GM23338 (cell line): ENCODE data around the gene MYLK2. TPM values are rescaled to one million over a fixed set of nuclear protein-coding genes. Genes with fewer than 3 reads are reported as not detected.

Experiments used
- CREB1 ChIP-seq: fragments of 250-450 bp; sonication (Bioruptor Pico); IDR thresholded peaks from 2 replicates; pipeline ENCODE4 v1.5.0; 2020; ENCODE audit warnings: low read depth, mild to moderate bottlenecking, moderate library complexity
- EZH2phosphoT487 ChIP-seq: fragments of 200-600 bp; sonication (generic); IDR thresholded peaks from one replicate; pipeline ENCODE4 v1.8.1; 2018; ENCODE audit warnings: antibody characterized with exemption; ENCODE audit not compliant: unreplicated experiment
- STAT1 ChIP-seq: IDR thresholded peaks from one replicate; pipeline ENCODE4 v1.6.1; 2016; ENCODE audit warnings: antibody characterized with exemption; ENCODE audit not compliant: unreplicated experiment
- ZNF114 ChIP-seq: fragments of 250-450 bp; sonication (Bioruptor Pico); IDR thresholded peaks from 2 replicates; pipeline ENCODE4 v1.5.0; 2020; ENCODE audit warnings: mild to moderate bottlenecking, moderate library complexity
- ZNF331 ChIP-seq: fragments of 250-450 bp; sonication (Bioruptor Pico); IDR thresholded peaks from 2 replicates; pipeline ENCODE4 v1.5.0; 2020; ENCODE audit warnings: low read depth, mild to moderate bottlenecking, moderate library complexity
- polyA plus RNA-seq: library from polyadenylated mRNA; unstranded; fragments of >200 nt; fragmentation: Nextera tagmentation; extraction: Ambion mirVana; gene quantifications from 2 replicates; pipeline ENCODE4 v1.2.1, GENCODE V29; 2016
- total RNA-seq: library from RNA; depleted of rRNA; stranded (reverse); fragments of >200 nt; shearing (Covaris generic); gene quantifications from 2 replicates; pipeline ENCODE4 v1.2.3, GENCODE V29; 2014
- TF ChIP-seq, protein P1 (sequence below): fragments of 250-450 bp; sonication (Bioruptor Pico); IDR thresholded peaks from 2 replicates; pipeline ENCODE4 v1.5.0; 2020; ENCODE audit warnings: mild to moderate bottlenecking, moderate library complexity
- TF ChIP-seq, protein P2 (sequence below): IDR thresholded peaks from one replicate; pipeline ENCODE4 v1.6.1; 2018; ENCODE audit warnings: antibody characterized with exemption; ENCODE audit not compliant: unreplicated experiment

MYLK2 gene
- total and polyA plus RNA-seq, 2 experiments from 2014 or later: 0.21 to 0.28 TPM

DNA sequence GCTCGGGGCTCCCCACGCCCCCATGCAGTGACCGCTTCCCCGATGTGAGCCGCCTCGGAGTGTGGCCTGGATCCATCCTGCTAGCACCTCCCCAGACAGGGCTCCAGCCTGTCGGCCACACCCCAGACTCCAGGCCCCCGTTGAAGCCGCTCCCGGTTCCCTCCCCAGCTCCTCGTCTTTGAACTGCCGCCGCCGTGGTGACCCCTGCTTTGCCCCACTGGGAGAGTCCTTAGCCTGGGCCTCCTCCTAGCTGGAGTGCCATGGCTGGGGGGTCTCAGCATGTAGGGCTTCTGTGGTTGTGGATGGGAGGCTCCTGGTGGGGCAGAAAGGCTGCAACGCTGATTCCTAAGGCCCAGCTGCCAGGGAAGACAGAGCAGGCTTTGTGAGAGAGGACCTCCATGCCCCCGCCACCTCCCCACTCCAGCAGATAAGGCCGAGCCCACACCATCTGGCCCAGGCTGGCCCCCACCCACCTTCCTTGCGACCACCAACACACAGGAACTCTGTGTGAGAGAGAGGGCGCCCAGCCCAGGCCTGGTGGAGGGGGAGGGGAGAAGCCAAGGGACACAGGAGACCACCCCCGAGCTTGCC is 14.9 kb downstream of the MYLK2 start (continued):
- TF ChIP-seq, protein P1, sequence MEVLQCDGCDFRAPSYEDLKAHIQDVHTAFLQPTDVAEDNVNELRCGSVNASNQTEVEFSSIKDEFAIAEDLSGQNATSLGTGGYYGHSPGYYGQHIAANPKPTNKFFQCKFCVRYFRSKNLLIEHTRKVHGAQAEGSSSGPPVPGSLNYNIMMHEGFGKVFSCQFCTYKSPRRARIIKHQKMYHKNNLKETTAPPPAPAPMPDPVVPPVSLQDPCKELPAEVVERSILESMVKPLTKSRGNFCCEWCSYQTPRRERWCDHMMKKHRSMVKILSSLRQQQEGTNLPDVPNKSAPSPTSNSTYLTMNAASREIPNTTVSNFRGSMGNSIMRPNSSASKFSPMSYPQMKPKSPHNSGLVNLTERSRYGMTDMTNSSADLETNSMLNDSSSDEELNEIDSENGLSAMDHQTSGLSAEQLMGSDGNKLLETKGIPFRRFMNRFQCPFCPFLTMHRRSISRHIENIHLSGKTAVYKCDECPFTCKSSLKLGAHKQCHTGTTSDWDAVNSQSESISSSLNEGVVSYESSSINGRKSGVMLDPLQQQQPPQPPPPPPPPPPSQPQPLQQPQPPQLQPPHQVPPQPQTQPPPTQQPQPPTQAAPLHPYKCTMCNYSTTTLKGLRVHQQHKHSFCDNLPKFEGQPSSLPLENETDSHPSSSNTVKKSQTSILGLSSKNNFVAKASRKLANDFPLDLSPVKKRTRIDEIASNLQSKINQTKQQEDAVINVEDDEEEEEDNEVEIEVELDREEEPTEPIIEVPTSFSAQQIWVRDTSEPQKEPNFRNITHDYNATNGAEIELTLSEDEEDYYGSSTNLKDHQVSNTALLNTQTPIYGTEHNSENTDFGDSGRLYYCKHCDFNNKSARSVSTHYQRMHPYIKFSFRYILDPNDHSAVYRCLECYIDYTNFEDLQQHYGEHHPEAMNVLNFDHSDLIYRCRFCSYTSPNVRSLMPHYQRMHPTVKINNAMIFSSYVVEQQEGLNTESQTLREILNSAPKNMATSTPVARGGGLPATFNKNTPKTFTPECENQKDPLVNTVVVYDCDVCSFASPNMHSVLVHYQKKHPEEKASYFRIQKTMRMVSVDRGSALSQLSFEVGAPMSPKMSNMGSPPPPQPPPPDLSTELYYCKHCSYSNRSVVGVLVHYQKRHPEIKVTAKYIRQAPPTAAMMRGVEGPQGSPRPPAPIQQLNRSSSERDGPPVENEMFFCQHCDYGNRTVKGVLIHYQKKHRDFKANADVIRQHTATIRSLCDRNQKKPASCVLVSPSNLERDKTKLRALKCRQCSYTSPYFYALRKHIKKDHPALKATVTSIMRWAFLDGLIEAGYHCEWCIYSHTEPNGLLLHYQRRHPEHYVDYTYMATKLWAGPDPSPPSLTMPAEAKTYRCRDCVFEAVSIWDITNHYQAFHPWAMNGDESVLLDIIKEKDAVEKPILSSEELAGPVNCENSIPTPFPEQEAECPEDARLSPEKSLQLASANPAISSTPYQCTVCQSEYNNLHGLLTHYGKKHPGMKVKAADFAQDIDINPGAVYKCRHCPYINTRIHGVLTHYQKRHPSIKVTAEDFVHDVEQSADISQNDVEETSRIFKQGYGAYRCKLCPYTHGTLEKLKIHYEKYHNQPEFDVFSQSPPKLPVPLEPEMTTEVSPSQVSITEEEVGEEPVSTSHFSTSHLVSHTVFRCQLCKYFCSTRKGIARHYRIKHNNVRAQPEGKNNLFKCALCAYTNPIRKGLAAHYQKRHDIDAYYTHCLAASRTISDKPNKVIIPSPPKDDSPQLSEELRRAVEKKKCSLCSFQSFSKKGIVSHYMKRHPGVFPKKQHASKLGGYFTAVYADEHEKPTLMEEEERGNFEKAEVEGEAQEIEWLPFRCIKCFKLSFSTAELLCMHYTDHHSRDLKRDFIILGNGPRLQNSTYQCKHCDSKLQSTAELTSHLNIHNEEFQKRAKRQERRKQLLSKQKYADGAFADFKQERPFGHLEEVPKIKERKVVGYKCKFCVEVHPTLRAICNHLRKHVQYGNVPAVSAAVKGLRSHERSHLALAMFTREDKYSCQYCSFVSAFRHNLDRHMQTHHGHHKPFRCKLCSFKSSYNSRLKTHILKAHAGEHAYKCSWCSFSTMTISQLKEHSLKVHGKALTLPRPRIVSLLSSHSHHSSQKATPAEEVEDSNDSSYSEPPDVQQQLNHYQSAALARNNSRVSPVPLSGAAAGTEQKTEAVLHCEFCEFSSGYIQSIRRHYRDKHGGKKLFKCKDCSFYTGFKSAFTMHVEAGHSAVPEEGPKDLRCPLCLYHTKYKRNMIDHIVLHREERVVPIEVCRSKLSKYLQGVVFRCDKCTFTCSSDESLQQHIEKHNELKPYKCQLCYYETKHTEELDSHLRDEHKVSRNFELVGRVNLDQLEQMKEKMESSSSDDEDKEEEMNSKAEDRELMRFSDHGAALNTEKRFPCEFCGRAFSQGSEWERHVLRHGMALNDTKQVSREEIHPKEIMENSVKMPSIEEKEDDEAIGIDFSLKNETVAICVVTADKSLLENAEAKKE: no peak
- TF ChIP-seq, protein P2, sequence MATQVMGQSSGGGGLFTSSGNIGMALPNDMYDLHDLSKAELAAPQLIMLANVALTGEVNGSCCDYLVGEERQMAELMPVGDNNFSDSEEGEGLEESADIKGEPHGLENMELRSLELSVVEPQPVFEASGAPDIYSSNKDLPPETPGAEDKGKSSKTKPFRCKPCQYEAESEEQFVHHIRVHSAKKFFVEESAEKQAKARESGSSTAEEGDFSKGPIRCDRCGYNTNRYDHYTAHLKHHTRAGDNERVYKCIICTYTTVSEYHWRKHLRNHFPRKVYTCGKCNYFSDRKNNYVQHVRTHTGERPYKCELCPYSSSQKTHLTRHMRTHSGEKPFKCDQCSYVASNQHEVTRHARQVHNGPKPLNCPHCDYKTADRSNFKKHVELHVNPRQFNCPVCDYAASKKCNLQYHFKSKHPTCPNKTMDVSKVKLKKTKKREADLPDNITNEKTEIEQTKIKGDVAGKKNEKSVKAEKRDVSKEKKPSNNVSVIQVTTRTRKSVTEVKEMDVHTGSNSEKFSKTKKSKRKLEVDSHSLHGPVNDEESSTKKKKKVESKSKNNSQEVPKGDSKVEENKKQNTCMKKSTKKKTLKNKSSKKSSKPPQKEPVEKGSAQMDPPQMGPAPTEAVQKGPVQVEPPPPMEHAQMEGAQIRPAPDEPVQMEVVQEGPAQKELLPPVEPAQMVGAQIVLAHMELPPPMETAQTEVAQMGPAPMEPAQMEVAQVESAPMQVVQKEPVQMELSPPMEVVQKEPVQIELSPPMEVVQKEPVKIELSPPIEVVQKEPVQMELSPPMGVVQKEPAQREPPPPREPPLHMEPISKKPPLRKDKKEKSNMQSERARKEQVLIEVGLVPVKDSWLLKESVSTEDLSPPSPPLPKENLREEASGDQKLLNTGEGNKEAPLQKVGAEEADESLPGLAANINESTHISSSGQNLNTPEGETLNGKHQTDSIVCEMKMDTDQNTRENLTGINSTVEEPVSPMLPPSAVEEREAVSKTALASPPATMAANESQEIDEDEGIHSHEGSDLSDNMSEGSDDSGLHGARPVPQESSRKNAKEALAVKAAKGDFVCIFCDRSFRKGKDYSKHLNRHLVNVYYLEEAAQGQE: no peak
- TF ChIP-seq EZH2phosphoT487 (no peak), STAT1 (no peak), ZNF331 (CRISPR knock-in tag) (no peak), CREB1 (CRISPR knock-in tag) (no peak), ZNF114 (CRISPR knock-in tag) (no peak)
